Erythroblast (primary cell): ENCODE data around the gene ABCG2.

ENCODE experiments used
- GATA1 ChIP-seq: IDR thresholded peaks from 2 replicates; pipeline ENCODE4 v1.6.1; 2011; ENCODE audit warnings: low read depth, mild to moderate bottlenecking, control low read depth, low read length, moderate library complexity
- POLR2A ChIP-seq: IDR thresholded peaks from 2 replicates; pipeline ENCODE4 v1.6.1; 2011; ENCODE audit warnings: mild to moderate bottlenecking, low read length

DNA sequence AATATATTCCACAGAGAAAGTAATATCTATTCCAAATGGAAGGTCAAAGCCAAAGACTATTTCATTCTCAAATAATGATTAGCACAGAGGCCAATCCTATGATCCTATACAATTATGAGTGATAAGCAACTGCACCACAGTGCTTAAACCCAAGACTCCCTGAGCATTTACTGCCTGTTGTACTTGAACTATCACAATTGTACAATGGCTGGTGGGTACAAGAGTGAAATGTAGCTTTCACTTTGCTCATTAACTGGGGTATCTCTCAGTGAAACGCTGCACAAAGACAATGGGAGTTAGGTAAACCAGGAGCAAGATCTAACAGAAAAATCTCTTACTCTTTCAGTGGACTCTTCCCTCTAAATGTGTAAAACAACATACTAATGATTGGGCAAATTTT lies 24.3 kb downstream of the ABCG2 start:
- TF ChIP-seq POLR2A (no peak), GATA1 (no peak)
